TTC549 (cell line): ENCODE results near the gene PRPS1.
"Not testable (repeated sequence)": the region's sequence is repeated elsewhere in the genome, so short reads cannot be mapped to it uniquely, and the experiment has no call there.

Experiments
- FAIRE-seq: peaks from 2 replicates; lab custom pipeline; 2012; peaks lifted over from hg19 to GRCh38; lab: Jason Lieb, UNC

PRPS1 gene

GRCh38 chrX:107675365-107675654 lies 47.0 kb downstream of the PRPS1 start:
- FAIRE-seq = no peak

GRCh38 chrX:107675823-107676555 lies 47.7 kb downstream of the PRPS1 start:
- no peak for FAIRE-seq

GRCh38 chrX:107676559-107677378 lies 48.5 kb downstream of the PRPS1 start:
- FAIRE-seq = no peak

GRCh38 chrX:107677501-107677901 lies 49.2 kb downstream of the PRPS1 start:
- no peak for FAIRE-seq

- no peak for FAIRE-seq
Observed at GRCh38 chrX:107677909-107678308, 49.6 kb downstream of the PRPS1 start.

- no peak for FAIRE-seq
Observed at GRCh38 chrX:107678957-107679740, 50.8 kb downstream of the PRPS1 start.

GRCh38 chrX:107682256-107682655 lies 53.9 kb downstream of the PRPS1 start:
- FAIRE-seq = no peak

- no peak for FAIRE-seq
Observed at GRCh38 chrX:107683124-107683895, 55.0 kb downstream of the PRPS1 start.

GRCh38 chrX:107683931-107684330 lies 55.6 kb downstream of the PRPS1 start:
- no peak for FAIRE-seq

GRCh38 chrX:107684956-107685385 lies 56.7 kb downstream of the PRPS1 start:
- FAIRE-seq = no peak

GRCh38 chrX:107685586-107685985 lies 57.3 kb downstream of the PRPS1 start:
- not testable (repeated sequence) for FAIRE-seq

GRCh38 chrX:107686026-107686425 lies 57.7 kb downstream of the PRPS1 start:
- FAIRE-seq = no peak

- no peak for FAIRE-seq
Observed at GRCh38 chrX:107686792-107687191, 58.5 kb downstream of the PRPS1 start.

GRCh38 chrX:107687445-107687844 lies 59.1 kb downstream of the PRPS1 start:
- no peak for FAIRE-seq

GRCh38 chrX:107691024-107691448 lies 62.7 kb downstream of the PRPS1 start:
- FAIRE-seq = no peak

GRCh38 chrX:107699616-107700015 lies 71.3 kb downstream of the PRPS1 start:
- no peak for FAIRE-seq

GRCh38 chrX:107700317-107700774 lies 72.0 kb downstream of the PRPS1 start:
- no peak for FAIRE-seq
